Liver (tissue), 9 donors: Measurements from ENCODE around the gene KLF2. TPM values are rescaled to one million over a fixed set of nuclear protein-coding genes. Genes with fewer than 3 reads are reported as not detected.

Experiments
- DNase-seq: peaks from one replicate; pipeline ENCODE4 v3.0.0-alpha.2; 2017; ENCODE audit warnings: low spot score
- H3K27ac ChIP-seq, 2 donors: one replicate each; pipeline ENCODE4 v1.7.0; 2013; ENCODE audit warnings: inconsistent platforms in 2 of 2, low read length in 2 of 2, control low read depth in 1 of 2, low read depth in 1 of 2, mild to moderate bottlenecking in 1 of 2
- H3K27me3 ChIP-seq, 4 donors: one replicate each; pipeline versions ENCODE4 v1.6.1 to v1.7.0; 2013; ENCODE audit warnings: low read length in 3 of 4, inconsistent platforms in 1 of 4, mild to moderate bottlenecking in 1 of 4, moderate library complexity in 1 of 4; ENCODE audit not compliant: control insufficient read depth in 4 of 4, insufficient read depth in 4 of 4
- H3K36me3 ChIP-seq, 4 donors: one replicate each; pipeline versions ENCODE4 v1.6.1 to v1.7.0; 2013; ENCODE audit warnings: low read length in 3 of 4, mild to moderate bottlenecking in 3 of 4, low read depth in 1 of 4, moderate library complexity in 1 of 4; ENCODE audit not compliant: control insufficient read depth in 4 of 4, insufficient read depth in 3 of 4
- H3K4me1 ChIP-seq, 4 donors: one replicate each; pipeline versions ENCODE4 v1.6.1 to v1.7.0; 2013; ENCODE audit warnings: low read length in 3 of 4, mild to moderate bottlenecking in 3 of 4, moderate library complexity in 1 of 4; ENCODE audit not compliant: control insufficient read depth in 4 of 4, insufficient read depth in 4 of 4
- H3K4me3 ChIP-seq, 3 donors: one replicate each; pipeline versions ENCODE4 v1.6.1 to v1.7.0; 2013; ENCODE audit warnings: low read length in 3 of 3, control low read depth in 1 of 3, low read depth in 1 of 3, mild to moderate bottlenecking in 1 of 3
- H3K9ac ChIP-seq, 2 donors: one replicate each; pipeline ENCODE4 v1.7.0; 2013; ENCODE audit warnings: low read length in 2 of 2, mild to moderate bottlenecking in 2 of 2, moderate library complexity in 2 of 2, control low read depth in 1 of 2, low read depth in 1 of 2
- H3K9me3 ChIP-seq, 4 donors: one replicate each; pipeline versions ENCODE4 v1.6.1 to v1.7.0; 2013; ENCODE audit warnings: low read length in 3 of 4; ENCODE audit not compliant: control insufficient read depth in 4 of 4
- CTCF ChIP-seq: fragments of 150-350 bp; IDR thresholded peaks from 2 replicates; pipeline ENCODE4 v1.5.1; 2017; ENCODE audit warnings: improper control_type of control experiment, low read depth, low read length; ENCODE audit not compliant: missing input control
- EGR1 ChIP-seq, 2 donors: IDR thresholded peaks; 2 replicates each; pipeline ENCODE4 v1.6.1; 2016 to 2018; ENCODE audit warnings: antibody characterized with exemption in 2 of 2, low read depth in 2 of 2
- FOXA1 ChIP-seq: IDR thresholded peaks from 2 replicates; pipeline ENCODE4 v1.6.1; 2016; ENCODE audit warnings: antibody characterized with exemption
- GABPA ChIP-seq, 2 donors: IDR thresholded peaks in 1 of 2; conservative IDR thresholded peaks in 1 of 2; 2 replicates each; pipeline ENCODE4 v1.6.1; 2016; ENCODE audit warnings: antibody characterized with exemption in 2 of 2, mild to moderate bottlenecking in 1 of 2, moderate library complexity in 1 of 2
- HNF4A ChIP-seq, 2 donors: conservative IDR thresholded peaks; 2 replicates each; pipeline ENCODE4 v1.6.1; 2016; ENCODE audit warnings: antibody characterized with exemption in 2 of 2, mild to moderate bottlenecking in 2 of 2
- JUND ChIP-seq, 2 donors: IDR thresholded peaks; 2 replicates each; pipeline ENCODE4 v1.6.1; 2016; ENCODE audit warnings: antibody characterized with exemption in 2 of 2
- NR2F2 ChIP-seq: IDR thresholded peaks from 2 replicates; pipeline ENCODE4 v1.6.1; 2016; ENCODE audit warnings: antibody characterized with exemption
- RAD21 ChIP-seq, 2 donors: IDR thresholded peaks; 2 replicates each; pipeline ENCODE4 v1.6.1; 2016; ENCODE audit warnings: antibody characterized with exemption in 2 of 2, mild to moderate bottlenecking in 2 of 2
- RXRA ChIP-seq, 2 donors: IDR thresholded peaks; 2 replicates each; pipeline ENCODE4 v1.6.1; 2017 to 2018; ENCODE audit warnings: antibody characterized with exemption in 2 of 2, mild to moderate bottlenecking in 1 of 2
- TAF1 ChIP-seq: conservative IDR thresholded peaks from 2 replicates; pipeline ENCODE4 v1.6.1; 2016; ENCODE audit warnings: antibody characterized with exemption, mild to moderate bottlenecking
- YY1 ChIP-seq: IDR thresholded peaks from 2 replicates; pipeline ENCODE4 v1.6.1; 2016; ENCODE audit warnings: antibody characterized with exemption, mild to moderate bottlenecking
- WGBS: extraction: QIAGEN DNeasy Blood & Tissue Kit; methylation state at CpG from one replicate; pipeline ENCODE4 v1.1.7; 2013; 5-methylcytosine and 5-hydroxymethylcytosine counted together
- polyA plus RNA-seq, 2 donors: library from polyadenylated mRNA; stranded (reverse) in 1 of 2; unstranded in 1 of 2; fragments of 200-250 nt in 1 of 2; fragments of >200 nt in 1 of 2; fragmentation: Nextera tagmentation in 1 of 2; extraction: Ambion mirVana in 1 of 2; gene quantifications; one replicate each; pipeline versions ENCODE4 v1.2.1 to v1.2.3, GENCODE V29; 2013 to 2015
- total RNA-seq, 2 donors: library from RNA; depleted of rRNA; stranded (reverse); fragments of >200 nt; gene quantifications; one replicate each; pipeline ENCODE4 v1.2.3, GENCODE V29; 2014
- TF ChIP-seq, protein P1 (sequence below): IDR thresholded peaks from 2 replicates; pipeline ENCODE4 v1.6.1; 2016; ENCODE audit warnings: antibody characterized with exemption
- TF ChIP-seq, protein P2 (sequence below): IDR thresholded peaks from 2 replicates; pipeline ENCODE4 v1.6.1; 2016; ENCODE audit warnings: antibody characterized with exemption
- TF ChIP-seq, protein P3 (sequence below): IDR thresholded peaks from 2 replicates; pipeline ENCODE4 v1.6.1; 2016; ENCODE audit warnings: antibody characterized with exemption
- donor health status: healthy.
- donor health status: healthy.
- donor health status: healthy.
- donor health status: healthy.
- donor health status: healthy.

Gene KLF2
- total and polyA plus RNA-seq, 4 donors, result 3.9 to 11.2 (median 4.2) TPM

GRCh38 chr19:16325161-16325527 lies 518 bp downstream of the KLF2 start:
- no peak for TF ChIP-seq NR2F2
- TF ChIP-seq, protein P1, sequence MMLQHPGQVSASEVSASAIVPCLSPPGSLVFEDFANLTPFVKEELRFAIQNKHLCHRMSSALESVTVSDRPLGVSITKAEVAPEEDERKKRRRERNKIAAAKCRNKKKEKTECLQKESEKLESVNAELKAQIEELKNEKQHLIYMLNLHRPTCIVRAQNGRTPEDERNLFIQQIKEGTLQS, result no peak
- TF ChIP-seq CTCF, result peak; percentile 12
- TF ChIP-seq EGR1 (IDR thresholded peaks at IDR 0.05; ENCODE audit: low read depth in 2 of 2), result no peak
- no peak for TF ChIP-seq TAF1
- TF ChIP-seq, protein P2, sequence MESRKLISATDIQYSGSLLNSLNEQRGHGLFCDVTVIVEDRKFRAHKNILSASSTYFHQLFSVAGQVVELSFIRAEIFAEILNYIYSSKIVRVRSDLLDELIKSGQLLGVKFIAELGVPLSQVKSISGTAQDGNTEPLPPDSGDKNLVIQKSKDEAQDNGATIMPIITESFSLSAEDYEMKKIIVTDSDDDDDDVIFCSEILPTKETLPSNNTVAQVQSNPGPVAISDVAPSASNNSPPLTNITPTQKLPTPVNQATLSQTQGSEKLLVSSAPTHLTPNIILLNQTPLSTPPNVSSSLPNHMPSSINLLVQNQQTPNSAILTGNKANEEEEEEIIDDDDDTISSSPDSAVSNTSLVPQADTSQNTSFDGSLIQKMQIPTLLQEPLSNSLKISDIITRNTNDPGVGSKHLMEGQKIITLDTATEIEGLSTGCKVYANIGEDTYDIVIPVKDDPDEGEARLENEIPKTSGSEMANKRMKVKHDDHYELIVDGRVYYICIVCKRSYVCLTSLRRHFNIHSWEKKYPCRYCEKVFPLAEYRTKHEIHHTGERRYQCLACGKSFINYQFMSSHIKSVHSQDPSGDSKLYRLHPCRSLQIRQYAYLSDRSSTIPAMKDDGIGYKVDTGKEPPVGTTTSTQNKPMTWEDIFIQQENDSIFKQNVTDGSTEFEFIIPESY, result no peak
- no peak for TF ChIP-seq JUND (IDR thresholded peaks at IDR 0.05)
- TF ChIP-seq RAD21 (IDR thresholded peaks at IDR 0.05), result no peak
- peaks cover 0 to 1% (median 0%) of the 10 kb centered on the region in 4 donors for H3K36me3 ChIP-seq
- peak overlapping the region; percentile 54 to 73 (median 61) for H3K4me3 ChIP-seq
- peak overlapping the region; percentile 69 to 80 for H3K27ac ChIP-seq
- peak; percentile 46 for DNase-seq
- peak overlapping the region in 1 of 2 donors; percentile 8 for H3K9ac ChIP-seq
- no peaks in the 10 kb centered on the region for H3K9me3 ChIP-seq
- H3K27me3 ChIP-seq, result no peaks in the 10 kb centered on the region
- 6% methylated on average over 52 of the region's 52 CpGs for WGBS
- H3K4me1 ChIP-seq, result peaks cover 0 to 12% (median 3%) of the 10 kb centered on the region in 4 donors

GRCh38 chr19:16325641-16326400 lies 1.2 kb downstream of the KLF2 start:
- Histone ChIP-seq H3K4me1 (peaks cover 0 to 12% (median 3%) of the 10 kb centered on the region in 4 donors), H3K4me3 (peak overlapping the region; percentile 28 to 73 (median 53)), H3K27me3 (no peaks in the 10 kb centered on the region), H3K36me3 (peaks cover 0 to 1% (median 0%) of the 10 kb centered on the region in 4 donors), H3K9me3 (no peaks in the 10 kb centered on the region), H3K27ac (peak overlapping the region; percentile 57 to 78), H3K9ac (no peak overlapping the region)
- TF ChIP-seq, protein P3, sequence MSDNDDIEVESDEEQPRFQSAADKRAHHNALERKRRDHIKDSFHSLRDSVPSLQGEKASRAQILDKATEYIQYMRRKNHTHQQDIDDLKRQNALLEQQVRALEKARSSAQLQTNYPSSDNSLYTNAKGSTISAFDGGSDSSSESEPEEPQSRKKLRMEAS, result no peak
- TF ChIP-seq JUND (IDR thresholded peaks at IDR 0.05), result no peak
- no peak for TF ChIP-seq GABPA (IDR thresholded peaks at IDR 0.05 in 1 of 2, conservative IDR thresholded peaks at IDR 0.05 in 1 of 2)
- TF ChIP-seq, protein P1, result no peak
- TF ChIP-seq HNF4A (conservative IDR thresholded peaks at IDR 0.05), result no peak
- TF ChIP-seq YY1, result no peak
- TF ChIP-seq RXRA (IDR thresholded peaks at IDR 0.05), result no peak
- TF ChIP-seq CTCF, result no peak
- TF ChIP-seq TAF1, result no peak
- TF ChIP-seq FOXA1, result no peak
- 19% methylated on average over 82 of the region's 82 CpGs for WGBS
- no peak for DNase-seq
